ENCODE results near the gene CCSER1.
"Not testable (repeated sequence)": the region's sequence is repeated elsewhere in the genome, so short reads cannot be mapped to it uniquely, and the experiment has no call there.

CCSER1 gene

GRCh38 chr4:90580326-90580725, 453.1 kb downstream of the CCSER1 start:
- no peak for DNase-seq

- DNase-seq, result no peak
Observed at GRCh38 chr4:90582087-90582486, 454.9 kb downstream of the CCSER1 start.

GRCh38 chr4:90584051-90584450, 456.9 kb downstream of the CCSER1 start:
- no peak for DNase-seq

GRCh38 chr4:90585961-90586360, 458.8 kb downstream of the CCSER1 start:
- DNase-seq, result no peak

GRCh38 chr4:90586799-90587198, 459.6 kb downstream of the CCSER1 start:
- DNase-seq, result no peak

- no peak for DNase-seq
Observed at GRCh38 chr4:90597927-90598326, 470.7 kb downstream of the CCSER1 start.

- no peak for DNase-seq
Observed at GRCh38 chr4:90598741-90599140, 471.5 kb downstream of the CCSER1 start.

GRCh38 chr4:90602726-90603125, 475.5 kb downstream of the CCSER1 start:
- no peak for DNase-seq

GRCh38 chr4:90603540-90603939, 476.3 kb downstream of the CCSER1 start:
- DNase-seq, result no peak

GRCh38 chr4:90606781-90607180, 479.6 kb downstream of the CCSER1 start:
- no peak for DNase-seq

- no peak for DNase-seq
Observed at GRCh38 chr4:90614371-90614770, 487.2 kb downstream of the CCSER1 start.

- DNase-seq, result no peak
Observed at GRCh38 chr4:90621080-90621479, 493.9 kb downstream of the CCSER1 start.

- DNase-seq, result no peak
Observed at GRCh38 chr4:90624781-90625180, 497.6 kb downstream of the CCSER1 start.

GRCh38 chr4:90641861-90642599, 514.8 kb downstream of the CCSER1 start:
- no peak for DNase-seq

- no peak for DNase-seq
Observed at GRCh38 chr4:90643156-90643555, 516.0 kb downstream of the CCSER1 start.

- DNase-seq, result no peak
Observed at GRCh38 chr4:90648311-90648710, 521.1 kb downstream of the CCSER1 start.

- no peak for DNase-seq
Observed at GRCh38 chr4:90648791-90649190, 521.6 kb downstream of the CCSER1 start.

- no peak for DNase-seq
Observed at GRCh38 chr4:90660672-90661071, 533.5 kb downstream of the CCSER1 start.

GRCh38 chr4:90670183-90670582, 543.0 kb downstream of the CCSER1 start:
- DNase-seq, result no peak

- DNase-seq, result no peak
Observed at GRCh38 chr4:90689739-90690138, 562.5 kb downstream of the CCSER1 start.

GRCh38 chr4:90695411-90695810, 568.2 kb downstream of the CCSER1 start:
- DNase-seq, result no peak

GRCh38 chr4:90705501-90705900, 578.3 kb downstream of the CCSER1 start:
- DNase-seq, result not testable (repeated sequence)

- DNase-seq, result no peak
Observed at GRCh38 chr4:90715242-90715641, 588.0 kb downstream of the CCSER1 start.

GRCh38 chr4:90718931-90719330, 591.7 kb downstream of the CCSER1 start:
- DNase-seq, result no peak

- no peak for DNase-seq
Observed at GRCh38 chr4:90727938-90728337, 600.7 kb downstream of the CCSER1 start.

Measured in DMS 273 treated with DMSO at 0.1 percent for 48 hours (cell line).